OCI-LY1 (cell line): Measurements from ENCODE around the gene RPL18.
A peak's percentile ranks its signal among the peaks of the same experiment; 100 is the strongest.

Experiments
- H2AFZ ChIP-seq: fragments of 200-600 bp; sonication (generic), shearing (Covaris generic); 2 replicates; pipeline ENCODE4 v1.6.0; 2014; ENCODE audit warnings: antibody characterized with exemption, mild to moderate bottlenecking, low read length
- H3F3A ChIP-seq: fragments of 200-600 bp; sonication (generic), shearing (Covaris generic); 2 replicates; pipeline ENCODE4 v1.6.0; 2014; ENCODE audit warnings: mild to moderate bottlenecking, antibody characterized with exemption, low read length, moderate library complexity; ENCODE audit not compliant: insufficient read depth
- H3K27ac ChIP-seq: fragments of 200-600 bp; sonication (generic); 2 replicates; pipeline ENCODE4 v1.5.1; 2014; ENCODE audit warnings: low read length, mixed run types, mild to moderate bottlenecking, low read depth; ENCODE audit not compliant: poor library complexity, severe bottlenecking
- H3K27me3 ChIP-seq: fragments of 200-600 bp; sonication (generic); 2 replicates; pipeline ENCODE4 v1.6.0; 2014; ENCODE audit warnings: antibody characterized with exemption, mild to moderate bottlenecking, low read length, moderate library complexity; ENCODE audit not compliant: insufficient read depth
- H3K36me3 ChIP-seq: fragments of 200-600 bp; sonication (generic); 2 replicates; pipeline ENCODE4 v1.6.1; 2014; ENCODE audit warnings: mild to moderate bottlenecking, antibody characterized with exemption, low read length, moderate library complexity, mixed read lengths; ENCODE audit not compliant: insufficient read depth
- H3K4me1 ChIP-seq: fragments of 200-600 bp; sonication (generic); 2 replicates; pipeline ENCODE4 v1.5.1; 2014; ENCODE audit warnings: mild to moderate bottlenecking, low read length, moderate library complexity; ENCODE audit not compliant: insufficient read depth, severe bottlenecking
- H3K4me2 ChIP-seq: fragments of 200-600 bp; sonication (generic), shearing (Covaris generic); 2 replicates; pipeline ENCODE4 v1.6.1; 2014; ENCODE audit warnings: low read length
- H3K4me3 ChIP-seq: fragments of 200-600 bp; sonication (generic); 2 replicates; pipeline ENCODE4 v1.5.1; 2014; ENCODE audit warnings: low read length, low read depth, mild to moderate bottlenecking, mixed read lengths; ENCODE audit not compliant: poor library complexity, severe bottlenecking
- H3K79me2 ChIP-seq: fragments of 200-600 bp; shearing (Covaris generic); 2 replicates; pipeline ENCODE4 v1.6.1; 2016; ENCODE audit warnings: mixed run types, low read length, mixed read lengths; ENCODE audit not compliant: insufficient read depth
- H3K9ac ChIP-seq: fragments of 200-600 bp; sonication (generic), shearing (Covaris generic); 2 replicates; pipeline ENCODE4 v1.6.1; 2014; ENCODE audit warnings: mild to moderate bottlenecking, low read length, mixed read lengths
- H3K9me2 ChIP-seq: fragments of 200-600 bp; sonication (generic), shearing (Covaris generic); 2 replicates; pipeline ENCODE4 v1.6.1; 2014; ENCODE audit warnings: low read depth, mild to moderate bottlenecking, low read length, mixed read lengths
- H3K9me3 ChIP-seq: fragments of 200-600 bp; shearing (Covaris generic); 2 replicates; pipeline ENCODE4 v1.6.1; 2014; ENCODE audit warnings: low read length, mixed read lengths
- H4K20me1 ChIP-seq: fragments of 200-600 bp; sonication (generic), shearing (Covaris generic); 2 replicates; pipeline ENCODE4 v1.6.0; 2016; ENCODE audit warnings: mild to moderate bottlenecking, low read length; ENCODE audit not compliant: insufficient read depth
- EZH2 ChIP-seq: fragments of 200-600 bp; sonication (generic), shearing (Covaris generic); IDR thresholded peaks from 2 replicates; pipeline ENCODE4 v1.8.0; 2017; ENCODE audit warnings: borderline replicate concordance, mixed run types, mild to moderate bottlenecking, antibody characterized with exemption, low read length, moderate library complexity, mixed read lengths
- TF ChIP-seq, protein P1 (sequence below): fragments of 200-600 bp; sonication (generic), shearing (Covaris generic); IDR thresholded peaks from 2 replicates; pipeline ENCODE4 v1.5.1; 2017; ENCODE audit warnings: mild to moderate bottlenecking, antibody characterized with exemption, low read length, moderate library complexity, mixed read lengths

Gene RPL18

DNA sequence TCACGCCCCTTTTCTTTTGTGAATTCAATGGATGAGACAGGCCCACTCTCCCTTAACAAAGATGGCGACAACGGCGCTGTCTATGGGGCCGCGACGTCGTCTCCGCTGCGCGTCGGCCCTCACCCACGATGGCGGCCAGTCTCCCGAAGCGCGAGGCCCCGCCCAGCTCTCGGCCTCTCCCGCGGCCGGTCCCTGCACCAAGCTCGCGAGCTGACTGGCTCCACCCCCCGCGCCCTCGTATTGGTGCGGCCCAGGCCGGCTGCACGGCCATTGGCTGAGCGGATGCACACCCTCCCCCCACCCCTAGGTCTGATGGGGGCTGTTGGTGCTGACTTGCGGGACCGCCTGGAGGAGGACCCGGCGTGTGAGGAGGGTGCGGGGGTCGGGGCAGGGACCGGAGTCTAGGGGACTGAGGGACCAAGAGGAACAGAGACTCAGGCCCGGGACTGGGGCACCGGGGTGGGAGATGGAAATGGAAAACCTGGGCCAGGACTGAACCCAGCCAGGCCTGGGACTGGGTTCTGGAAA lies 5.2 kb upstream of the RPL18 start:
- H3K27me3 ChIP-seq: no peaks in the 10 kb centered on the region
- TF ChIP-seq, protein P1, sequence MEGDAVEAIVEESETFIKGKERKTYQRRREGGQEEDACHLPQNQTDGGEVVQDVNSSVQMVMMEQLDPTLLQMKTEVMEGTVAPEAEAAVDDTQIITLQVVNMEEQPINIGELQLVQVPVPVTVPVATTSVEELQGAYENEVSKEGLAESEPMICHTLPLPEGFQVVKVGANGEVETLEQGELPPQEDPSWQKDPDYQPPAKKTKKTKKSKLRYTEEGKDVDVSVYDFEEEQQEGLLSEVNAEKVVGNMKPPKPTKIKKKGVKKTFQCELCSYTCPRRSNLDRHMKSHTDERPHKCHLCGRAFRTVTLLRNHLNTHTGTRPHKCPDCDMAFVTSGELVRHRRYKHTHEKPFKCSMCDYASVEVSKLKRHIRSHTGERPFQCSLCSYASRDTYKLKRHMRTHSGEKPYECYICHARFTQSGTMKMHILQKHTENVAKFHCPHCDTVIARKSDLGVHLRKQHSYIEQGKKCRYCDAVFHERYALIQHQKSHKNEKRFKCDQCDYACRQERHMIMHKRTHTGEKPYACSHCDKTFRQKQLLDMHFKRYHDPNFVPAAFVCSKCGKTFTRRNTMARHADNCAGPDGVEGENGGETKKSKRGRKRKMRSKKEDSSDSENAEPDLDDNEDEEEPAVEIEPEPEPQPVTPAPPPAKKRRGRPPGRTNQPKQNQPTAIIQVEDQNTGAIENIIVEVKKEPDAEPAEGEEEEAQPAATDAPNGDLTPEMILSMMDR: no peak
- no peak for TF ChIP-seq EZH2
- H2AFZ ChIP-seq: no peak overlapping the region
- H4K20me1 ChIP-seq: no peaks in the 10 kb centered on the region
- H3K9me2 ChIP-seq: no peaks in the 10 kb centered on the region
- peak overlapping the region; percentile 85 for H3K4me3 ChIP-seq
- H3K9me3 ChIP-seq: no peaks in the 10 kb centered on the region
- peak overlapping the region; percentile 93 for H3K9ac ChIP-seq
- no peaks in the 10 kb centered on the region for H3K79me2 ChIP-seq
- H3K27ac ChIP-seq: peak overlapping the region; percentile 59
- no peaks in the 10 kb centered on the region for H3F3A ChIP-seq
- H3K4me1 ChIP-seq: peaks cover 41% of the 10 kb centered on the region
- peak overlapping the region; percentile 88 for H3K4me2 ChIP-seq
- no peaks in the 10 kb centered on the region for H3K36me3 ChIP-seq

DNA sequence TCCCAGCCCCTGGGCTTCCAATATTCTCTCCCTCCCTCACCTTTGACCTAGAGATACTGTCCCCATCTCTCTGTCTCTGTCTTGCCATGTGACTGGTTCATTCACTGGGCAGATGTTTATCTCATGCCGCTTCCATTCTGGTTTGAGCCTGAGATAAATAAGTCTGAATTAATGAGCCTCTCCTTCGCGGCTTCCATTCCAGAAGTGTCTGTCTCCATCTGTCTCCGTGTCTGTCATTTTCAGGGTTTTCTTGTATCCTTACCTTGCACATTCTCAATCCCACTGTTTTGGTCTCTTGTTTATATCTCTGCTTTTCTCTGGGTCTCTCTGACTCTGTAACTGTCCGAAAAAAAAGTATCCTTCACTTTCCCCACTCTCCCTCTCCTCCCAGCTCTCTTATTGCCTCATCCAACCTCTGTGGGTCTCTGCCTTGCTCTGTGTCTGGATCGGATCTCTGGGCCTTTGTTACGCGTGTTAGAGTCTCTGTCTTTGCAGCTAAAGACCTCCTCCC lies 4.6 kb upstream of the RPL18 start:
- Histone ChIP-seq H2AFZ (no peak overlapping the region), H3F3A (no peaks in the 10 kb centered on the region), H3K27me3 (no peaks in the 10 kb centered on the region), H3K9me3 (no peaks in the 10 kb centered on the region), H3K27ac (peak overlapping the region; percentile 51), H3K9me2 (no peaks in the 10 kb centered on the region), H3K4me2 (peak overlapping the region; percentile 88), H3K4me3 (peak overlapping the region; percentile 85), H4K20me1 (no peaks in the 10 kb centered on the region), H3K4me1 (peaks cover 41% of the 10 kb centered on the region), H3K79me2 (peaks cover 3% of the 10 kb centered on the region), H3K36me3 (peaks cover under 1% of the 10 kb centered on the region; the same call in 1 of the 2 replicates), H3K9ac (peak overlapping the region; percentile 71)
- TF ChIP-seq EZH2: no peak
- TF ChIP-seq, protein P1: no peak

DNA sequence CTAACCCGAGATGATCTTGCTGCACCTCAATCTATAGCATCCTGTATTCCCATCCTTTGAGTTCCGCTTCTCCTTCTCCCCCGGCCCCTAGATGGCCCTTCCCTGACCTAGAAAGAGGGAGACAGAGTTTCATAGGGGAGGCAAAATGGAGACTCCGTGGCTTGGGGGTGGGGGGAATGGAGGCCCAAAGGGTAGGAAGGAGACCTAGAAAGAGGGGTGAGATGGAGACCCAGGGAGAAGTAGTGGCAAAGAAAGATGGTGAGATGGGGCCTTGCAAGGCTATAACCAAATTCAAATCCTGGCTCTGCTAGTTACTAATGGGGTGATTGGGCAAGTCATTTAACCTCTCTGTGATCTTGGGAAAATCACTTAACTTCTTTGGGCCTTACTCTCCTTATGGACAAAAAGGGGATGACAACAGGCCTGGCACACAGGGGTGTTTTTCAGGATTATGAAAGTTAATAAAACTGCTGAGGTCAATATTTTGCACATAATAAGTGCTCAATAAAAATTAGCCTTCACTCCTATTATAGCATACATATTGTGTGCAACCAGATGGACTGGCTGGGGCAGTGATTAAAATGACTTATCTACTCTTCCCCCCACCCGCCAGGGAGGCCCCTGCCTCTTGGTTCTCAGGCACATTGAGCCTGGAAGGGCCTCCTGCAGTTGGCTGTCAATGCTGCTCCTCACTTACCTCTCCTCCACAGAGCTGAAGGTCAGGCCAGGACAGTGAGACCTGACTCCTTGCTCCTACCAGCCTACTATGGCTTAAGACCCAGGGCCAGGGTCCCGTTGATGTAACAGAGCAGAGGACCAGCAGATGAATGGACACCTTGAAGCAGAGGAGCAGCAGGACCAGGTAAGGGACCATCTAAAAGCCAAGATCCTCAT lies 961 bp upstream of the RPL18 start:
- Histone ChIP-seq H2AFZ (no peak overlapping the region), H3K9me2 (no peaks in the 10 kb centered on the region)
- TF ChIP-seq, protein P1: no peak; the same call in 1 of the 2 replicates
- TF ChIP-seq EZH2: no peak

More for the DNA sequence above, 961 bp upstream of the RPL18 start:
- Histone ChIP-seq H3F3A (no peaks in the 10 kb centered on the region), H3K9ac (peak overlapping the region; percentile 87), H3K27me3 (no peaks in the 10 kb centered on the region), H3K4me1 (peaks cover 64% of the 10 kb centered on the region), H3K9me3 (no peaks in the 10 kb centered on the region), H3K4me3 (peak overlapping the region; percentile 95), H3K27ac (peak overlapping the region; percentile 67), H3K36me3 (peaks cover 37% of the 10 kb centered on the region), H3K79me2 (peaks cover 20% of the 10 kb centered on the region), H3K4me2 (peak overlapping the region; percentile 87), H4K20me1 (no peaks in the 10 kb centered on the region)
